Liver (tissue), 9 donors: ENCODE results near the gene DNPH1. TPM values are rescaled to one million over a fixed set of nuclear protein-coding genes. Genes with fewer than 3 reads are reported as not detected.
A peak's percentile ranks its signal among the peaks of the same experiment; 100 is the strongest.

ENCODE experiments used
- DNase-seq: peaks from one replicate; pipeline ENCODE4 v3.0.0-alpha.2; 2017; ENCODE audit warnings: low spot score
- H3K27ac ChIP-seq, 2 donors: one replicate each; pipeline ENCODE4 v1.7.0; 2013; ENCODE audit warnings: inconsistent platforms in 2 of 2, low read length in 2 of 2, control low read depth in 1 of 2, low read depth in 1 of 2, mild to moderate bottlenecking in 1 of 2
- H3K27me3 ChIP-seq, 4 donors: one replicate each; pipeline versions ENCODE4 v1.6.1 to v1.7.0; 2013; ENCODE audit warnings: low read length in 3 of 4, inconsistent platforms in 1 of 4, mild to moderate bottlenecking in 1 of 4, moderate library complexity in 1 of 4; ENCODE audit not compliant: control insufficient read depth in 4 of 4, insufficient read depth in 4 of 4
- H3K36me3 ChIP-seq, 4 donors: one replicate each; pipeline versions ENCODE4 v1.6.1 to v1.7.0; 2013; ENCODE audit warnings: low read length in 3 of 4, mild to moderate bottlenecking in 3 of 4, low read depth in 1 of 4, moderate library complexity in 1 of 4; ENCODE audit not compliant: control insufficient read depth in 4 of 4, insufficient read depth in 3 of 4
- H3K4me1 ChIP-seq, 4 donors: one replicate each; pipeline versions ENCODE4 v1.6.1 to v1.7.0; 2013; ENCODE audit warnings: low read length in 3 of 4, mild to moderate bottlenecking in 3 of 4, moderate library complexity in 1 of 4; ENCODE audit not compliant: control insufficient read depth in 4 of 4, insufficient read depth in 4 of 4
- H3K4me3 ChIP-seq, 3 donors: one replicate each; pipeline versions ENCODE4 v1.6.1 to v1.7.0; 2013; ENCODE audit warnings: low read length in 3 of 3, control low read depth in 1 of 3, low read depth in 1 of 3, mild to moderate bottlenecking in 1 of 3
- H3K9ac ChIP-seq, 2 donors: one replicate each; pipeline ENCODE4 v1.7.0; 2013; ENCODE audit warnings: low read length in 2 of 2, mild to moderate bottlenecking in 2 of 2, moderate library complexity in 2 of 2, control low read depth in 1 of 2, low read depth in 1 of 2
- H3K9me3 ChIP-seq, 4 donors: one replicate each; pipeline versions ENCODE4 v1.6.1 to v1.7.0; 2013; ENCODE audit warnings: low read length in 3 of 4; ENCODE audit not compliant: control insufficient read depth in 4 of 4
- ATF3 ChIP-seq: IDR thresholded peaks from 2 replicates; pipeline ENCODE4 v1.6.1; 2016; ENCODE audit warnings: antibody characterized with exemption
- CTCF ChIP-seq: fragments of 150-350 bp; IDR thresholded peaks from 2 replicates; pipeline ENCODE4 v1.5.1; 2017; ENCODE audit warnings: improper control_type of control experiment, low read depth, low read length; ENCODE audit not compliant: missing input control
- EGR1 ChIP-seq, 2 donors: IDR thresholded peaks; 2 replicates each; pipeline ENCODE4 v1.6.1; 2016 to 2018; ENCODE audit warnings: antibody characterized with exemption in 2 of 2, low read depth in 2 of 2
- FOXA1 ChIP-seq: IDR thresholded peaks from 2 replicates; pipeline ENCODE4 v1.6.1; 2016; ENCODE audit warnings: antibody characterized with exemption
- FOXA2 ChIP-seq: IDR thresholded peaks from 2 replicates; pipeline ENCODE4 v1.6.1; 2016; ENCODE audit warnings: antibody characterized with exemption
- HNF4A ChIP-seq, 2 donors: conservative IDR thresholded peaks; 2 replicates each; pipeline ENCODE4 v1.6.1; 2016; ENCODE audit warnings: antibody characterized with exemption in 2 of 2, mild to moderate bottlenecking in 2 of 2
- HNF4G ChIP-seq: IDR thresholded peaks from 2 replicates; pipeline ENCODE4 v1.6.1; 2016; ENCODE audit warnings: antibody characterized with exemption
- JUND ChIP-seq, 2 donors: IDR thresholded peaks; 2 replicates each; pipeline ENCODE4 v1.6.1; 2016; ENCODE audit warnings: antibody characterized with exemption in 2 of 2
- MAX ChIP-seq: IDR thresholded peaks from 2 replicates; pipeline ENCODE4 v1.6.1; 2016; ENCODE audit warnings: antibody characterized with exemption
- RAD21 ChIP-seq, 2 donors: IDR thresholded peaks; 2 replicates each; pipeline ENCODE4 v1.6.1; 2016; ENCODE audit warnings: antibody characterized with exemption in 2 of 2, mild to moderate bottlenecking in 2 of 2
- RXRA ChIP-seq, 2 donors: IDR thresholded peaks; 2 replicates each; pipeline ENCODE4 v1.6.1; 2017 to 2018; ENCODE audit warnings: antibody characterized with exemption in 2 of 2, mild to moderate bottlenecking in 1 of 2
- SP1 ChIP-seq: IDR thresholded peaks from 2 replicates; pipeline ENCODE4 v1.6.1; 2018; ENCODE audit warnings: antibody characterized with exemption, mild to moderate bottlenecking
- TAF1 ChIP-seq: conservative IDR thresholded peaks from 2 replicates; pipeline ENCODE4 v1.6.1; 2016; ENCODE audit warnings: antibody characterized with exemption, mild to moderate bottlenecking
- ZBTB33 ChIP-seq: IDR thresholded peaks from 2 replicates; pipeline ENCODE4 v1.6.1; 2016; ENCODE audit warnings: antibody characterized with exemption
- WGBS: extraction: QIAGEN DNeasy Blood & Tissue Kit; methylation state at CpG from one replicate; pipeline ENCODE4 v1.1.7; 2013; 5-methylcytosine and 5-hydroxymethylcytosine counted together
- polyA plus RNA-seq, 2 donors: library from polyadenylated mRNA; stranded (reverse) in 1 of 2; unstranded in 1 of 2; fragments of 200-250 nt in 1 of 2; fragments of >200 nt in 1 of 2; fragmentation: Nextera tagmentation in 1 of 2; extraction: Ambion mirVana in 1 of 2; gene quantifications; one replicate each; pipeline versions ENCODE4 v1.2.1 to v1.2.3, GENCODE V29; 2013 to 2015
- total RNA-seq, 2 donors: library from RNA; depleted of rRNA; stranded (reverse); fragments of >200 nt; gene quantifications; one replicate each; pipeline ENCODE4 v1.2.3, GENCODE V29; 2014
- donor health status: healthy.
- donor health status: healthy.
- donor health status: healthy.
- donor health status: healthy.
- donor health status: healthy.

Gene DNPH1
- total and polyA plus RNA-seq, 4 donors = 53.2 to 195 (median 103) TPM

GRCh38 chr6:43264599-43265145, 35.4 kb upstream of the DNPH1 start (continued):
- TF ChIP-seq EGR1 (IDR thresholded peaks at IDR 0.05; ENCODE audit: low read depth in 2 of 2) = no peak

GRCh38 chr6:43263314-43264178, 34.3 kb upstream of the DNPH1 start:
- H3K4me3 ChIP-seq = no peak overlapping the region
- no peaks in the 10 kb centered on the region for H3K9me3 ChIP-seq
- no peaks in the 10 kb centered on the region for H3K27me3 ChIP-seq
- H3K36me3 ChIP-seq = no peaks in the 10 kb centered on the region
- H3K4me1 ChIP-seq = peaks cover 6 to 46% (median 33%) of the 10 kb centered on the region in 4 donors
- TF ChIP-seq RAD21 (IDR thresholded peaks at IDR 0.05) (peak; percentile 98 to 100), CTCF (peak; percentile 84), EGR1 (IDR thresholded peaks at IDR 0.05; ENCODE audit: low read depth in 2 of 2) (no peak), SP1 (no peak), TAF1 (no peak)
- peak overlapping the region in 1 of 2 donors; percentile 25 for H3K27ac ChIP-seq
- peak; percentile 79 for DNase-seq
- no peak overlapping the region for H3K9ac ChIP-seq
- WGBS = 47% methylated on average over 12 of the region's 12 CpGs

- Histone ChIP-seq H3K4me1 (peaks cover 6 to 39% (median 26%) of the 10 kb centered on the region in 4 donors), H3K27ac (no peak overlapping the region), H3K9me3 (no peaks in the 10 kb centered on the region), H3K27me3 (no peaks in the 10 kb centered on the region), H3K36me3 (no peaks in the 10 kb centered on the region), H3K9ac (no peak overlapping the region), H3K4me3 (no peak overlapping the region)
- 88% methylated on average over 39 of the region's 39 CpGs for WGBS
- no peak for DNase-seq
- TF ChIP-seq TAF1 (no peak), FOXA2 (no peak), EGR1 (IDR thresholded peaks at IDR 0.05; ENCODE audit: low read depth in 2 of 2) (no peak), MAX (no peak), SP1 (no peak), HNF4A (conservative IDR thresholded peaks at IDR 0.05) (no peak)
Observed at GRCh38 chr6:43262780-43263313, 33.6 kb upstream of the DNPH1 start.

- 81% methylated on average over 14 of the region's 14 CpGs for WGBS
- no peak overlapping the region for H3K4me3 ChIP-seq
- TF ChIP-seq FOXA2 = no peak
- no peak for TF ChIP-seq HNF4A (conservative IDR thresholded peaks at IDR 0.05)
- no peak for TF ChIP-seq RAD21 (IDR thresholded peaks at IDR 0.05)
- TF ChIP-seq ATF3 = no peak
- no peak for TF ChIP-seq ZBTB33
- TF ChIP-seq RXRA (IDR thresholded peaks at IDR 0.05) = no peak
- no peak for TF ChIP-seq FOXA1
- no peak for TF ChIP-seq HNF4G
- TF ChIP-seq JUND (IDR thresholded peaks at IDR 0.05) = no peak
- peaks cover 6 to 33% (median 24%) of the 10 kb centered on the region in 4 donors for H3K4me1 ChIP-seq
- H3K27ac ChIP-seq = no peak overlapping the region
- DNase-seq = no peak
- no peaks in the 10 kb centered on the region for H3K36me3 ChIP-seq
- no peaks in the 10 kb centered on the region for H3K9me3 ChIP-seq
- no peak overlapping the region for H3K9ac ChIP-seq
- H3K27me3 ChIP-seq = no peaks in the 10 kb centered on the region
Observed at GRCh38 chr6:43262000-43262779, 32.9 kb upstream of the DNPH1 start.
